Ishikawa (cell line): ENCODE results near the gene XRCC4.

Experiments used
- EP300 ChIP-seq: IDR thresholded peaks from 2 replicates; pipeline ENCODE4 v1.6.1; 2012; ENCODE audit warnings: borderline replicate concordance
- MAX ChIP-seq: IDR thresholded peaks from 2 replicates; pipeline ENCODE4 v1.6.1; 2012
- NFIC ChIP-seq: IDR thresholded peaks from 2 replicates; pipeline ENCODE4 v1.6.1; 2012
- RAD21 ChIP-seq: IDR thresholded peaks from 2 replicates; pipeline ENCODE4 v1.6.1; 2012; ENCODE audit warnings: low read depth
- TAF1 ChIP-seq: IDR thresholded peaks from 2 replicates; pipeline ENCODE4 v1.6.1; 2012; ENCODE audit warnings: low read depth, mild to moderate bottlenecking
- YY1 ChIP-seq: IDR thresholded peaks from 2 replicates; pipeline ENCODE4 v1.6.1; 2012; ENCODE audit warnings: low read depth

GRCh38 chr5:83230511-83230910 lies 153.2 kb downstream of the XRCC4 start:
- TF ChIP-seq RAD21: no peak
- no peak for TF ChIP-seq NFIC
- no peak for TF ChIP-seq TAF1
- TF ChIP-seq EP300: no peak
- no peak for TF ChIP-seq YY1
- no peak for TF ChIP-seq MAX
